SKM-1 treated with dmso at 0.1 percent for 144 hours (cell line): ENCODE data around the gene CLEC3B.
"Not testable (repeated sequence)": the region's sequence is repeated elsewhere in the genome, so short reads cannot be mapped to it uniquely, and the experiment has no call there.

Source experiments
- DNase-seq: peaks from one replicate; lab custom pipeline; 2025; ENCODE audit not compliant: unreplicated experiment; lab: John Stamatoyannopoulos, UW

Gene CLEC3B

GRCh38 chr3:45026038-45026437 is at the start of gene CLEC3B:
Gene CLEC3B, plus strand, starts transcription at chr3:45026303. Its CDS starts 60 bp downstream, at chr3:45026363.
- no peak for DNase-seq

- DNase-seq: no peak
These were observed 44.9 kb upstream of the CLEC3B start for GRCh38 chr3:44981220-44981619.

- DNase-seq: no peak
These were observed 44.4 kb upstream of the CLEC3B start for GRCh38 chr3:44981751-44982150.

GRCh38 chr3:44982817-44983216 is 43.3 kb upstream of the CLEC3B start:
- no peak for DNase-seq

- DNase-seq: no peak
These were observed 42.6 kb upstream of the CLEC3B start for GRCh38 chr3:44983484-44983941.

GRCh38 chr3:44984335-44984734 is 41.8 kb upstream of the CLEC3B start:
- DNase-seq: peak; percentile 22

- not testable (repeated sequence) for DNase-seq
These were observed 39.8 kb upstream of the CLEC3B start for GRCh38 chr3:44986330-44986729.

GRCh38 chr3:44987332-44987731 is 38.8 kb upstream of the CLEC3B start:
- DNase-seq: no peak

GRCh38 chr3:44988073-44988472 is 38.0 kb upstream of the CLEC3B start:
- DNase-seq: peak; percentile 37

GRCh38 chr3:44989141-44989540 is 37.0 kb upstream of the CLEC3B start:
- no peak for DNase-seq

- DNase-seq: no peak
These were observed 36.3 kb upstream of the CLEC3B start for GRCh38 chr3:44989636-44990373.

- DNase-seq: no peak
These were observed 34.8 kb upstream of the CLEC3B start for GRCh38 chr3:44991326-44991725.

- DNase-seq: peak; percentile 27
These were observed 33.3 kb upstream of the CLEC3B start for GRCh38 chr3:44992555-44993470.

- DNase-seq: no peak
These were observed 32.5 kb upstream of the CLEC3B start for GRCh38 chr3:44993471-44994205.

- DNase-seq: no peak
These were observed 30.8 kb upstream of the CLEC3B start for GRCh38 chr3:44995142-44995770.

- no peak for DNase-seq
These were observed 29.5 kb upstream of the CLEC3B start for GRCh38 chr3:44996556-44996969.

GRCh38 chr3:44999782-45000181 is 26.3 kb upstream of the CLEC3B start:
- DNase-seq: no peak

- DNase-seq: no peak
These were observed 25.3 kb upstream of the CLEC3B start for GRCh38 chr3:45000823-45001222.

GRCh38 chr3:45001738-45002137 is 24.4 kb upstream of the CLEC3B start:
- no peak for DNase-seq

- no peak for DNase-seq
These were observed 23.9 kb upstream of the CLEC3B start for GRCh38 chr3:45002139-45002660.

- no peak for DNase-seq
These were observed 23.4 kb upstream of the CLEC3B start for GRCh38 chr3:45002720-45003119.
